ENCODE results near the gene FGFR3.

The FGFR3 gene

DNA sequence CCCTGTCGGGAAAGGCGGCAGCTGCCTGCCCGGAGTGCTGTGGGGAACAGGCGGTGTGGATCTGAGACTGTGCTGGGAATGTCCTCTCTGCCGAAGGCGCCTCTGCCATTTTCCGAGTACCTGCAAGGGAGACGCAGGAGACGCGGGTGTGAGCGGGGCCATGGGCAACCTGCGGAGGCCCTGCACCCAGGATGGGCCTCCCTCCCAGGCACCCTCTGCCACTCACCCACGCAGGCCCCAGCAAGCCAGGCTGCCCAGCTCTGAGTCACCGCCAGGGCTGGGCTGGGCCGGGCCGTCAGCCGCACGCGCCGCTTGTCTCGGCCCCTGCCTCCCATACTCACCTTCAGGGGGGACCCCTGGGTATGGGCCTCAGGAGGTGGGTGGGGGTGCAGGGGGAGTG lies 3.5 kb upstream of the FGFR3 start:
- no peak for DNase-seq

DNA sequence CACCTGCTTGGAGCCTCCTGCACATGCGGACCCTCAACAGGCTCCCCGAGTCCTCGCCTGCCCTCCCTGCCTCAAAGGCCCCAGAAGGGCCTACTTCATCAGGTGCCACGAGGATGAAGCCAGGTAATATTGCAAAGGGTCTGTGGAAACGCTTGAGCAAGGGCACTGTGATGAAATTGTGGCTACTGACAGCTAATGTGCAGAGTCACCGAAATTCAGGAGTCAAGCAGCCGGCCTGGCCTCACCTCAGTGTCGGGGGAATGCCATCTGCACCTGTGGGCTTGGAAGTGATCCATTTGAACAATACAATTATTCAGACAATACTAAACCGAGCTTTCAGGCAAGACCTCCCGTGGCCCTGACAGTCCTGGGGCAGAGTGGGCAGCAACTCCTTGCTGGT lies 3.1 kb upstream of the FGFR3 start:
- DNase-seq = no peak

DNA sequence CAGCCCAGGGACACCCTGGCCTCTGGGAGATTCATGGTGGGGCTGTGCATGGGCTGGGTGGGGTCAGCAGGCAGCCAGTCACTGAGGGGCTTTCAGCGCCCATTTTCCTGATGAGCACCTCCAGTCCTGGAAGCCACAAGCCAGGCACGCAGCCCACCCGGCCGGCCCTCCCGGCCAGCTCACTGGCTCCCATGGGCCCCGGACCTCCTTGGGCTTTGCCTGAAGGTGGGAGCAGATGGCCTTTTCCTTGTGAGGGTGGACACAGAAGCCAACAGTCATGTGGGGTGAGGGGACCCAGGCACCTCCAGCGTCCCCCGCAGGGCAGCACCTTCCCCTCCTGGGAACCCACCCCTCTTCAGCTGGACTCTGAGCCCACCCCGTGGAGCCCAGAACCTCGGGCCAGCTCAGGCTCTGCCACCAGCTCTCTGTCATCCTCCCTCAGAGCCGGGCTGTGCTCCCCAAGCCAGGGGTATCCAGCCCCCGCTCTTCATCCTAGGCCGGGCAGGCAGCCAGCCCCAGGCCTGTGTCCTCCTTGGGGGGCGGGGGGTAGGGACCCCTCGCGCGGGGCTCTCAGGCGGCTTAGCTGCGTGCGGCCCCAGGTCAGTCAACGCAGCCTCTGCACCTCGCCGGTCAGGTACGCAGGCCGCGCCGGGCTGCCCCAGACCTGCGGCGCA lies 798 bp upstream of the FGFR3 start:
- DNase-seq = no peak

DNA sequence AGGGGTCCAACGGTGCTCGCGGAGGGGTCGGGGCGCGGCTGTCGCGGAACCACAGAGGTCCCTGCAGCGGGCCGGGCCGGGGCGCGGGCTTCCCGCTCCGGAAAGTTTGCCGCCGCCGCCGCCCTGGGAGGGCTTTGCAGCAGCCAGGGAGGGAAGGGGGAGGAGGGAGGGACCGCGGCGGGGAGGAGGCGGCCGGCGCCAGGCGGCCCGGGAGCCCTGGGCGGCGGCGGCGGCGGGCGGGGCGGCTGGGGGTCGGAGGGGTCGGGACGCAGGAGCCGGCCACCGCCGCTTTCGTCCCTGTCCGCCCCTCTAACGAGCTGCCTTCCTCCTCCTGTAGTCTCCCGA lies 375 bp downstream of the FGFR3 start:
- DNase-seq = peak; percentile 18

DNA sequence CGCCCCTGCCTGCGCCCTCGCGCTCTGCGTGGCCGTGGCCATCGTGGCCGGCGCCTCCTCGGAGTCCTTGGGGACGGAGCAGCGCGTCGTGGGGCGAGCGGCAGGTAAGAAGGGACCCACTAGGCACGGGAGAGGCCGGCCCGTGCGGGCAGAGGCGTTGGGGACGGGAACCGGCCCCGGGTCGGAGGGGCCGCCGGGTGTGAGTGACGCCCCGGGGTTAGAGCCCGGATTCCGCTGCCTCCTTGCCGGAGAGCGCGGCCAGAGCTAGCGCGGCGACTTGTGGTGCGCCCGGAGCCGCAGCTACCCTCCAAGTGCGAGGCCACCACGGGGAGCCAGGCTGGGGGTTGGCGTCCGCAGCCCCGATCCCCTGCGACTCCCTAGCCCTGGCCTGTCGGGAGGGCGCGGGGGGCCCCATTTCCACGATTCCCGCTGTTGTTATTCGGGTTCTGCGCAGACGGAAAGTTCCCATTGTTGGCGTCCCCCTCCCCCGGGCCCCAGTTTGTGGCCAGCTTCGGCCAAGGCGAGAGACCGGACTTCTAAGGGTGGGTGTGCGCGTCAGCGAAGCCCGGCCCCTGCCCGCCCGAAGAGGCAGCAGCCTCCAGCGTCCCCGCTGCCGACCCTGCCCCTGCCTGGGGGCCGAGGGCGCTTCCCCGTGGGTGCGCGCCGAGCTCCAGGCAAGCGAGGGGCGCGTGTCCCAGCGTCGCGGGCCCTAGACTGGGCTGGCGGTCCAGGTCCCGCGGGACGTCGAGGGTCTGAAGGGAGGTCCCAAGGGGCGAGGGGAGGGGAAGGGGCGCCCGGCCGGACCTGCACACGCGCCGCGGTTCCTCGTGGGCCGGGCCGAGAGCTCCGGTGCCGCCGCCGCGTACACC lies 1.1 kb downstream of the FGFR3 start:
- DNase-seq = no peak

DNA sequence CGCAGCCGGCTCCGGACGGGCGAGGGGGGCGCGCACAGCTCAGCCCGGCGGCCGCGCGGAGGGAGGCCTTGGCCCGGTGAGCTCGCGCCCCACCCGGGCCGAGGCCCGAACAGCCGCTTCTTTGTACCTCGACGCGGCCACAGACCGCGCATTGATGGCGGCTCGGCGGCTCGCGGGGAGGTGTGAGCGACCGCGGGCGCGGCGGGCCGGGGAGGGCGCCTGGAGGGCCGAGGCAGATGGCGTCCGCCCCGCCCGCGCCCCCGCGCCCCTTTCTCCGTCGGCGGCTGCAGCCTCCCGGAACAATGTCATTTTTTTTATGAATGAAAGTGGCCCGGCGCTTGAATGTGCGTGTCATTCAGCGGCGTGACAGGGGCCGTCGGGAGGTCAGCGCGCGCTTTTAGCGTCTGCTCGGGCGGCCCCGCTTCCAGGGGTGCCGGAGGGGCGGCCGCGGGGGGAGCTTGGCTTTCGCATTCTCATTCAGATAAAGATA lies 1.8 kb downstream of the FGFR3 start:
- DNase-seq = no peak

DNA sequence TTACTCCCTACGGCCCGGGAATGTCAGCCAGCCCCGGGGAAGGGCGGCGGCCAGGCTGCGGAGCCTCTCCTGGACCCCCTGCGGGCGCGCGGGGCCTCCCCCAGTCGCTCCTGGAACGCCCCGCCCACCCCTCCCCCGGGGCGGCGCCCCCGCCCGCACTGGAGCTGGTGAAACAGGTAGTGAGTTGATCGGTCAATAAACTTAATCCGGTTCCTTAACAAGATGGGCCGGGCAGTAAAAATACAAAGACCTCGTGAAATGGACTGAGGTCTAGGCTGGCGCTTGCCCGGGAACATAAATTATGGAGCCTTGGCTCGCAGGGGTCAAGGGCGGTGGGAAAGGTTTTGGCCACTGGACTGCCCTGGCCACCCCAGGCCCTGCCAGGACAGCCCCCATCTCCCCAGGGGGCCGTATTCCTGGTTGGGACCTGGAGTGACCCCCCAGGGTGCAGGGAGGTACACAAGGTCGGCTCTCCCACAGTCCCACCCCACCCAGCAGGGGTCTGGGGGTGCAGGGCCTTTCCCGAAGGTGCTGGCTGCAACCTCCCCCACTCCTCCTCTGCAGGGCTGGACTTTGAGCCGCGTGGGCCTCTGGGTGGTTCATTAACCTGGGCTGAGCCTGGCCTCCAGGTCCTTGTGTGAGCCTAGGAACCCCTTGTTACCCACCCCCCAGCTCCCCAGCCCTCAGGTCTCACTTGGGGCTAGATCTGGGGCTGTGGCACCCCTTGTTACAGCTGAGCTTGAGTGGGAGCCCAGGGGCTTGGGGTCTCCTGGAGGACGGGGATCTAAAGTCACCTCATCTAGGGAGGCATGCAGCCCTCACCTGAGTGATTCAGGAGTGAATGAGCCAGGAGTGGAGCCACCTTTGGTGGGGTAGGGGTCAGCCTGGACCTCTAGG lies 2.5 kb downstream of the FGFR3 start:
- DNase-seq = no peak

DNA sequence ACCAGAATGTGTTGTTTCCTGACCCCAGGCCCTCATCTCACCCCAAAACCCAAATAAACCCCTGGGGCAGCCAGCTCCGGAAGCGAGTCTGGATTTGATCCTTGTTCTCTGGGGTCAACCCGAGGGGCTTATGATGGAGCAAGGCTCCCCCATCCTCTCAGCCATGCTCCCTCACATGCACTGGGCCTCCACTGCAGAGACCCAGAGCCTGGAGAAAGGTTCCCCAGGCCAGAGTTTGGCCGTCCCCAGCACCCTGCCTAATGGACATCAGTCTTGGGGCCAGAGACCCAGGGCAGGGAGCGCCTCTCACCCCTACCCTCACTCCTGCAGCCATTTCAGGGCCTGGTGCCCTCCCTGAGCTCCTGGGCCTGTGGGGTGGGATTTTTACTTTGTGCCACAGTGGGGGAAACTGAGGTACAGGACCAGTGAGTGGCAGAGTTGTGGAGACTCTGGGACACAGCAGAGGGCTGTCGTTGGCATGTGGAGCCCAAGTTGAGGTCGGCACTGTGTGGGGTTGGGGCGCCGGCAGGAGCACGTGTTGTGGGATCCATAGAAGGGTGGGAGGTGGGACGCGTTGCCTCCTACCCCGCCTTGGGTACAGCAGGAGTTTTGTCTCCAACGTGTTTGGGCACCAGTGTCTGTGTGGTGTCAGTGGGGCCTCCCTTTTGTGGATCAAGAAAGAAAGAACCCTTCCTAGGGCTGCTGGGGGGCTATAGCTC lies 3.6 kb downstream of the FGFR3 start:
- DNase-seq = no peak

DNA sequence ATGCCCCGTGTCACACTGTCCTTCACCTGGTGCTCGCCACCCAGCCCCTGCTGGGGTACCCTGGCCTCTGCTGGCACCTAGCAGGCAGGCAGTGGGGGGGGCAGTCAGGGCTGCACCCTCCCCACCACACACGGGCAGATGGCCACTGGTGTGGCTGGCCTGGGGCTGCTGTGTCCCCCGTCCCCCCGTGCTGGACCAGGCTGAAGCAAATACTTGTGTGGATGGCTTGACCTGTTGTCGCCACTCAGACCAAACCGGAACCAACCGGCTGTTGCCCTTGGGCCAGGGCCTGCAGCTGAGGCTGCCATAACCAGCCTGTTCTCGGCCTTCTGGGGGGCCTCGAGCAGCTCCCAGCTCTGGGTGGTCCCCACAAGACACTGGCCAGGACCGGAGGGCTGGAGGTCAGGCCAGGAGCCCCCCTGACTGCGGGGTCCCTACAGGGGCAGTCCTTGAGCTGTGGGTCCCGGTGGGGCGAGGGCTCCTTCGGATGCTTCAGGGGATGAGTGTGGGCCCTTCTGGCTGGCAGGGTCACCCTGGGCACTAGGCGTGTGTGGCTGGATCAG lies 4.3 kb downstream of the FGFR3 start:
- no peak for DNase-seq

DNA sequence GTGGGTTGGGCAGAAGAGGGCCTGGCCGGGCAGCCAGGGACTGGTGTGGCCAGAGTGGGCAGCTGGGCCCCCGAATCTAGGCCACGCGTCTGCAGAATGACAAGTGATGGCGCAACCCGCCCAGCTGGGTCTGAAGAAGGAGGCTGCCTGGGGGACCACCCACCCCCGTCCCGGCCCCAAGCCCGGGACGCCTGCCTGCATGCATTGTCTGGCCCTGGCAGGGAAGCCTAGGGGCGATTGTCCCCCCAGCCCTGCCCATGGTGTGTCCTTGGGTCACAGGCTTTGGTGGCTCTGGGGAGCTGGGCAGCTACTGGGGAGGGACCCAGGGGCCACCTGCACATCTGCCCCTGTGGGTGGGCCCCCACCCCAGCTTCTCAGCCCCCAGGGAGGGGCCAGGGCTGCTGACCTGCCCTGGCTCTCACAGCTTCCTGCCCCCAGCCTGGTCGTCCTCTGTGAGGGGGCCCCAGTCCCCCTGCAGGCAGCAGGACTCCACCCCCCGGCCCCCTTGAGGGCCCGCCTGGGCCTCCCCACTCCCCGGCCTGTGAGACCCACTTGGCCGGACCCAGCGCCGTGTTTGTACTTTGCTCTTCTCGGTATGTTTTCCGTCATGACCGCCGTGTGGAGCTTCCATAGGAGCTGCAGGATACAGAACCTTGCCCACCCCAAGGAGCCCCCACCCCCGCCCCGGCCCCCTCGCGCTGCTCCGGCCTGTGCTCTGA lies 4.9 kb downstream of the FGFR3 start:
- no peak for DNase-seq

DNA sequence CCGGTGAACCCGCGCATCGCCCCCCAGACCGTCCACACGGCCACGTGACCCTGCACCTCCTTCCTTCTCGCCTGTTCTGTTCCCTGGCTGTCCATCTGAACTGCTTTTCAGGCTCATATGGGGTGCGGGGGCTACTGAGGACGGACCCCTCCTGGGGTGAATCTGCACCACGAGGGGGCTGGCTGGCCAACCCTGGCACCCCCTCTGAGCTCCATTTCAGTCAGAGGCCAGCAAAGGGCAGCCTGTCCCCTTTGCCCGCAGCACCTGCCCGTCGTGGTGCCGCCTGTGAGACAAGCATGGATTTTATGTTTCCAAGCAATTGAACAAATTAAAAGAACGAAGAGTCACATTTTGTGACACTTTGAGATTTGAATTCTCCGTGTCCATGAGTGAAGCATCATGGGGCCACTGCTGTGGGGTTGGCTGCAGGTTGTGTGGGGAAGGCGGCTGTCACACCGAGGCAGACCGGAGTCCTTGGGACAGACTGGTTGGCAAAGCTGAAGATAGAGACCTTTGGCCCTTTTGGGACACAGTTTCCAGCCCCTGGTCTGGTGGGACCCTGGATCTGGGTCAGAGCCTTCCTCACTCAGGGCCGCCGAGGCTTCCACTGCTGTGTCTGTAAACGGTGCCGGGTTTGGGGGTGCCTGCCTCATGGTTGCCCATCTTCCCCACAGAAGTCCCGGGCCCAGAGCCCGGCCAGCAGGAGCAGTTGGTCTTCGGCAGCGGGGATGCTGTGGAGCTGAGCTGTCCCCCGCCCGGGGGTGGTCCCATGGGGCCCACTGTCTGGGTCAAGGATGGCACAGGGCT lies 5.7 kb downstream of the FGFR3 start:
- no peak for DNase-seq

DNA sequence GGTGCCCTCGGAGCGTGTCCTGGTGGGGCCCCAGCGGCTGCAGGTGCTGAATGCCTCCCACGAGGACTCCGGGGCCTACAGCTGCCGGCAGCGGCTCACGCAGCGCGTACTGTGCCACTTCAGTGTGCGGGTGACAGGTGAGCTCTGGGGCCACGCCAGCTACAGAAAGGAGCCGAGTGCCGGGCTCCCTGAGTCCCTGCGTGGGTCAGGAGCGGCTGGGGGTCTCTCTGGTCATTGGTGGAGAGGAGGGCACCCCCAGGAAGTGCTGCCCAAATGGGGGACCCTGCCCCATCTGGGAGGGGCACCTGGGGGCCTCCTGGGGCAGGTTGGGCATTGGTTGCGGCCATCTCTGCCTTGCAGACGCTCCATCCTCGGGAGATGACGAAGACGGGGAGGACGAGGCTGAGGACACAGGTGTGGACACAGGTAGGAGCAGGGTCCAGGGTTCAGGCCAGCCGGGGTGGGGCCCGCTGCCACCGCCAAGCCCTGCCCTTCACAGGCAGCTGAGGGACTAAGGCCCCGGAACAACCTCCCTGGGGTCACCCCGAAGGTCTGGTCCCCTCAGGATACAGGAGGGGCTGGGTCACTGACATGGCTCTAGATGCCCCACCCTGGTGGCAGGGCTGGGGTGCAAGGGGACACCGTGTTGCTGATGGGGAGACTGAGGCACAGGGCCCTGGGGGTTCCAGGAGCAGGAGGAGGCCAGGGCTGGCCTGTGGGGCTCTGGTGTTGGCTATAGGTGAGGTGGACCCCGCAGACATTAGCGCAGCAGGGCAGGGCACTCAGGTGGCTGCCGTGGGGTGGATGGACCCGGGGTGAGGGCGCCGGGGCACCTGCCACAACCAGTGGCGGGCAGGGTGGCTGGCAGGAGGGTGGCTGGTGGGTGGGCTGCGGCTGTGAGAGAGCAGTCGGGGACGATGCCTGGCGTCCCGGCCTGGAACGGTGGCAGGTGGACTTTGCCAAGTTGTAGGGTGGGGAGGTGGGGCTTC lies 6.6 kb downstream of the FGFR3 start:
- DNase-seq = no peak

DNA sequence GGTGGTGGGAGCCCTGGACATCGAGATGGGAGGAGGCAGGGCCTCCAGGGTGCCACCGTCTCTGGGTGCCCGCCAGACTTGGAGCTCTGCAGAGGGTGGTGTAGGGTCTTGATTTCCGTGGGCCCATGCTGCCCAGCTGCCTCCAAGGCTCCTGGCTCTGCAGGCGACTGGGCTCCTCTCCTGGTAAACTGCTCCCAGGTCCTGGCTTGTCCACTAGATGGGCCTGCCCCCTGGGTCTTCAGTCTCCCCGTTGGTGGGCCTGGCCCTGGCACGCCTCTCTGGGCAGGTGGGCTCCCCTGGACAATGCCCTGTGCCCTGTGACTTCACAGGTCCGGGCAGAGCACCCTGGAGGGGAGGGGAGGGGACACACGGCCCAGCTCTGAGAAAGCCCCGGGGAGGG lies 7.7 kb downstream of the FGFR3 start:
- DNase-seq = no peak

DNA sequence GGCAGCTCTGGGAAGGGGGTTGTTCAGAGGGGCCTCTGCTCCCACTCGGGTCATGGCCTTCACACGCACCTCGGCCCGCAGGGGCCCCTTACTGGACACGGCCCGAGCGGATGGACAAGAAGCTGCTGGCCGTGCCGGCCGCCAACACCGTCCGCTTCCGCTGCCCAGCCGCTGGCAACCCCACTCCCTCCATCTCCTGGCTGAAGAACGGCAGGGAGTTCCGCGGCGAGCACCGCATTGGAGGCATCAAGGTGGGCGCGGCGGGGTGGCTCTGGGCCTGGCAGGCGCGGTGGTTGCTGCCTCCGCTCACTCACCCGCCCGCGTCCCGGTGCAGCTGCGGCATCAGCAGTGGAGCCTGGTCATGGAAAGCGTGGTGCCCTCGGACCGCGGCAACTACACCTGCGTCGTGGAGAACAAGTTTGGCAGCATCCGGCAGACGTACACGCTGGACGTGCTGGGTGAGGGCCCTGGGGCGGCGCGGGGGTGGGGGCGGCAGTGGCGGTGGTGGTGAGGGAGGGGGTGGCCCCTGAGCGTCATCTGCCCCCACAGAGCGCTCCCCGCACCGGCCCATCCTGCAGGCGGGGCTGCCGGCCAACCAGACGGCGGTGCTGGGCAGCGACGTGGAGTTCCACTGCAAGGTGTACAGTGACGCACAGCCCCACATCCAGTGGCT lies 8.3 kb downstream of the FGFR3 start:
- DNase-seq = no peak

DNA sequence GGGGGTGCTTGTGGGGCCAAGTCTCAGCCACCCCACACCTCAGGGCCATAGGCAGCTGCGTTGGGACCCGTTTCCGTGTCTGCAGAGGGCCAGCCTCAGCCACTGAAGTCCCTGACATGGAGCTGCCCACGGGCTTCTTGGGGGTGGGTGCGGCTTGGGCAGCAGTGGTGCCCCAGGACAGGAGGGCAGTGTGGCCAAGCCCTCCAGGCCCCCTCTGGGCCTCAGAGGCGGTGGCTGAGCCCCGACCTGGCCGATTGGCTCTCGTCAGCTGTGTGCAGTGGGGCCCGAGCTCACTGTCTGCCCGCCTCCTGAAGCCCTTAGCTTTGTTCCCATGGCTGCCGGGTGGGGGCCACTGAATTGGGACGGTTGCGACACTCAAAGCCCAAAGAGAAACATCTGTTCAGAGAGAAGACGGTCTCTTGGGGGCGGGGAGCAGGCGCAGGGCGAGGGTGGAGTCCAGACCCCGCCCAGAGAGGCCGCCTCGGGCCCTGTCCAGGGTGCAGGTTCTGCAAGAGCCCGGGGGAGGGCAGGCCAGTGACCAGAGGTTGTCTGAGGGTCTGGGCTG lies 9.1 kb downstream of the FGFR3 start:
- no peak for DNase-seq

DNA sequence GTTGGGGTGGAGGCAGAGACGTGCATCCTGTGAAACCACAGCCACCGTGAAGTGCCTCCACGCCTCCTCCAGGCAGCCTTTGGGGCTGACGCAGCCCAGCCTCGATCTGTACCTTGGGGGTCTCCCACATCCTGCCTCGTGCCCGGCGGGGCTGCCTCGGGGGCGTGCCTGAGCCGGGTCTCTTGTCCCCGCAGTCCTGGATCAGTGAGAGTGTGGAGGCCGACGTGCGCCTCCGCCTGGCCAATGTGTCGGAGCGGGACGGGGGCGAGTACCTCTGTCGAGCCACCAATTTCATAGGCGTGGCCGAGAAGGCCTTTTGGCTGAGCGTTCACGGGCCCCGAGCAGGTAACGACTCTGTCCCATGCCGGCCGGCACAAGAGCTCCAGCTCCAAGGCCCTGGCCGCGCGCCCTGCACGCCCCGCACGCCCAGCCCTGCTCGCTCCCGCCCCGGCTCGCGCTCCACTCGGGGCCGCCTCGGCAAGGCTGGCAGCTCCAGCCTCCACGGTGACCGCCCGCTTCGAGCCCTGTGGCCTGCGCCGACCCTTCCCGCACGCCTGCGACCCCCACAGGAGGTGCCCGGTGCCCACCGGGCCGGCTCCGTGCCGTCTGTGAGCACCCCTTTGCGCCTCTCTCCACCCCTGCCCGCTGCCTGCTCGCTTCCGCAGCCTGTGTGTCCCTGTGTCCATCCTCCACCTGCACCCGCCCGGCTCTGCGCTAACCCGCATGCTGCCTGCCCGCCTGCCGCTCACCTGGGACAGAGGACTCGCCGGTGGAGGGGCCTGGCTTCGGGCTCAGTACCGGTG lies 9.8 kb downstream of the FGFR3 start:
- no peak for DNase-seq

DNA sequence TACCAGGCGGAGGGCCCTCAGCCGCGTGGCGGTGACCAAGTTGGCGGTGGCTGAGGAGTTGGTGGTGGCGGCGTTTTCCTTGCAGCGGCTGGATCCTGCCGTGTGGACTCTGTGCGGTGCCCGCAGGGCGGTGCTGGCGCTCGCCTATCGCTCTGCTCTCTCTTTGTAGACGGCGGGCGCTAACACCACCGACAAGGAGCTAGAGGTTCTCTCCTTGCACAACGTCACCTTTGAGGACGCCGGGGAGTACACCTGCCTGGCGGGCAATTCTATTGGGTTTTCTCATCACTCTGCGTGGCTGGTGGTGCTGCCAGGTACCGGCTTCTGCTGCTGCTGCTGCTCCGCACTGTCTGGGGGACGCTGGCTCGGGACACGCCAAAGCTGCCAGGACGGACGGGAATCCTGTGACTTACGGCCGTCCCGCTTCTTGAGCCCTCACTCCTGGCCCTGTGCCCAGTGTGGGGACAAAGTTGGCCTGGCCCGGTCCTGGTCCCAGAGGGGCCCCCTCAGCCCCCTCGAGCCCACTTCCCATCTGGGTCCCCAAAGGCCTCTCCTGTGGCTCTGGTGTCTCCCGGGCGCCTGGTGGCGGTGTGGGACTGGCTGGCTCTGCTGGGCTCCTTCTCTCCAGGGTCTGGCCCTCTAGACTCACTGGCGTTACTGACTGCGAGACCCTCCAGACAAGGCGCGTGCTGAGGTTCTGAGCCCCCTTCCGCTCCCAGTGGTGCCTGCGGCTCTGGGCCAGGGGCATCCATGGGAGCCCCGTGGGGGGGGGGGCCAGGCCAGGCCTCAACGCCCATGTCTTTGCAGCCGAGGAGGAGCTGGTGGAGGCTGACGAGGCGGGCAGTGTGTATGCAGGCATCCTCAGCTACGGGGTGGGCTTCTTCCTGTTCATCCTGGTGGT lies 10.7 kb downstream of the FGFR3 start:
- DNase-seq = no peak
